ENCODE measurements around the gene STRIP2. TPM values are rescaled to one million over a fixed set of nuclear protein-coding genes. Genes with fewer than 3 reads are reported as not detected.

STRIP2 gene
- total RNA-seq, 2 donors from 2014 or later = 11.7 to 15.8 TPM

DNA sequence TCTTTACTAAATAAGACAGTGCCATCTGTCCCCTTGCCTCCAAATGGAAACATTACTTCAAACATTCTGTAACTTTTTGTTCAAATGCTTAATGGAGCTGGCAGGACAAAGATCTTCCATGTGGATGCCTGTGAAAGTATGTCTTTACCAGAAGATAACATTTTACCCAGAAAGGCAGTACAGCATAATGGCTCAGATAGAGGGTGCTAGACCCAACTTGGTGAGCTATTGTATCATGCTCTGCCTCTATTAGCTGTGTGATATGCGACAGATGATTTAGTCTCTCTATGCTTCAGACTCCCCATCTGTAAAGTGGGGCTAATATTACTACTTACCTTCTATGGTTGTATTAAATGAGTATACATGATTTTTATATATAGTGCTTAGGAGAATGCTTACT, 59.3 kb downstream of the STRIP2 start:
- Histone ChIP-seq H3K4me1 (ENCODE audit: control insufficient read depth, insufficient read depth, low read length) (no peaks in the 10 kb centered on the region), H3K4me3 (ENCODE audit: low read length) (no peak overlapping the region), H3K36me3 (ENCODE audit: control insufficient read depth, insufficient read depth, low read length) (no peaks in the 10 kb centered on the region), H3K9ac (ENCODE audit: extremely low read depth, low read length, poor library complexity, severe bottlenecking) (no peak overlapping the region), H3K27me3 (ENCODE audit: control insufficient read depth, insufficient read depth, low read length, poor library complexity, severe bottlenecking) (no peaks in the 10 kb centered on the region), H3K27ac (ENCODE audit: low read depth, low read length) (no peak overlapping the region), H3K9me3 (ENCODE audit: control insufficient read depth, low read length) (no peaks in the 10 kb centered on the region)
- WGBS, 2 experiments (ENCODE audit: insufficient coverage in 1 of 2, insufficient read length in 1 of 2) = 92% methylated on average over 1 of the region's 1 CpG; no CpG with 5 or more reads in 1 of the 2 experiments
- H3K4me1 Mint-ChIP-seq = peaks cover 4% of the 10 kb centered on the region
- peaks cover 2% of the 10 kb centered on the region for H3K27me3 Mint-ChIP-seq (ENCODE audit: insufficient read depth)
- H3K27ac Mint-ChIP-seq = no peak overlapping the region
- TF ChIP-seq, protein P1, sequence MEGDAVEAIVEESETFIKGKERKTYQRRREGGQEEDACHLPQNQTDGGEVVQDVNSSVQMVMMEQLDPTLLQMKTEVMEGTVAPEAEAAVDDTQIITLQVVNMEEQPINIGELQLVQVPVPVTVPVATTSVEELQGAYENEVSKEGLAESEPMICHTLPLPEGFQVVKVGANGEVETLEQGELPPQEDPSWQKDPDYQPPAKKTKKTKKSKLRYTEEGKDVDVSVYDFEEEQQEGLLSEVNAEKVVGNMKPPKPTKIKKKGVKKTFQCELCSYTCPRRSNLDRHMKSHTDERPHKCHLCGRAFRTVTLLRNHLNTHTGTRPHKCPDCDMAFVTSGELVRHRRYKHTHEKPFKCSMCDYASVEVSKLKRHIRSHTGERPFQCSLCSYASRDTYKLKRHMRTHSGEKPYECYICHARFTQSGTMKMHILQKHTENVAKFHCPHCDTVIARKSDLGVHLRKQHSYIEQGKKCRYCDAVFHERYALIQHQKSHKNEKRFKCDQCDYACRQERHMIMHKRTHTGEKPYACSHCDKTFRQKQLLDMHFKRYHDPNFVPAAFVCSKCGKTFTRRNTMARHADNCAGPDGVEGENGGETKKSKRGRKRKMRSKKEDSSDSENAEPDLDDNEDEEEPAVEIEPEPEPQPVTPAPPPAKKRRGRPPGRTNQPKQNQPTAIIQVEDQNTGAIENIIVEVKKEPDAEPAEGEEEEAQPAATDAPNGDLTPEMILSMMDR (conservative IDR thresholded peaks at IDR 0.05) = peak; percentile 58
- H3K4me3 Mint-ChIP-seq = no peak overlapping the region
- DNase-seq = no peak
- H3K36me3 Mint-ChIP-seq (ENCODE audit: low read depth) = peaks cover 3% of the 10 kb centered on the region
- H3K9me3 Mint-ChIP-seq = no peaks in the 10 kb centered on the region

DNA sequence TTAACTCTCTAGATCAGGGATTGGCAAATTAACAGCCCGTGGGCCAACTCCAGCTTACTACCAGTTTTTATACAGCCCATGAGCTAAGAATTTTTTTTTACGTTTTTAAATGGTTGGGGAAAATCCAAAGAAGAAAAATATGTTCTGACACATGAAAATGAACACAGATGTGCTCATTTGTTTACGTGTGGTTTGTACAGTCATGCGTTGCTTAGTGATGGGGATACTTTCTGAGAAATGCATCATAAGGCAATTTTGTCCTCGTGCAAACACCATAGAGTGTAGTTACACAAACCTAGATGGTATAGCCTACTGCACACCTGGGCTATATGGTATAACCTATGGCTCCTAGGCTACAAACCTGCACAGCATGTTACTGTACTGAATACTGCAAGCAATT, 59.8 kb downstream of the STRIP2 start:
- WGBS, 2 experiments (ENCODE audit: insufficient coverage in 1 of 2, insufficient read length in 1 of 2) = 90 to 100% methylated on average over 4 to 5 of the region's 5 CpGs
- Mint-ChIP-seq H3K36me3 (ENCODE audit: low read depth) (no peaks in the 10 kb centered on the region), H3K4me1 (peaks cover 4% of the 10 kb centered on the region), H3K27ac (no peak overlapping the region), H3K4me3 (no peak overlapping the region), H3K9me3 (no peaks in the 10 kb centered on the region), H3K27me3 (ENCODE audit: insufficient read depth) (peaks cover 2% of the 10 kb centered on the region)
- H3K27me3 ChIP-seq (ENCODE audit: control insufficient read depth, insufficient read depth, low read length, poor library complexity, severe bottlenecking) = no peaks in the 10 kb centered on the region
- no peak for DNase-seq
- TF ChIP-seq, protein P1 (conservative IDR thresholded peaks at IDR 0.05) = no peak
- no peak overlapping the region for H3K27ac ChIP-seq (ENCODE audit: low read depth, low read length)
- H3K4me3 ChIP-seq (ENCODE audit: low read length) = no peak overlapping the region
- no peaks in the 10 kb centered on the region for H3K9me3 ChIP-seq (ENCODE audit: control insufficient read depth, low read length)
- no peaks in the 10 kb centered on the region for H3K4me1 ChIP-seq (ENCODE audit: control insufficient read depth, insufficient read depth, low read length)
- H3K9ac ChIP-seq (ENCODE audit: extremely low read depth, low read length, poor library complexity, severe bottlenecking) = no peak overlapping the region
- no peaks in the 10 kb centered on the region for H3K36me3 ChIP-seq (ENCODE audit: control insufficient read depth, insufficient read depth, low read length)

DNA sequence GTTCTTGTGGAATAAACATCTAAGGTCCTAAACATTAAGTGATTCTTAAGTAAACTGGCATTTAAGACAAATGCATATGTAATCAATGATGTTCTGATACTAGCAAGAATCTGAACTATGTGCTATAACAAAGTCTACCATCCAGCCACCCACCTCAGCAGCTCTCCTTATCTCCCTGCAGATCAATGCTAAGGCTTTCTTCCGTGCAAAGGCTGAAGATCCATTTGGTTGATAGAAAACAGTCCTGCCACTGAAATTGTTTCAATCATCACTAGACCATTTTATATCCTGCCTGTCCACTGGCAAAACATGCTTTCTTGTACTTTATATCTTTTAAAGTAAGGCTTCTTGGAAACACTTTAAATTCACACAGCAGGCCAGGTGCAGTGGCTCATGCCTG, 61.8 kb downstream of the STRIP2 start:
- TF ChIP-seq, protein P1 (conservative IDR thresholded peaks at IDR 0.05) = no peak
- Histone ChIP-seq H3K4me3 (ENCODE audit: low read length) (no peak overlapping the region), H3K27me3 (ENCODE audit: control insufficient read depth, insufficient read depth, low read length, poor library complexity, severe bottlenecking) (peaks cover 3% of the 10 kb centered on the region), H3K27ac (ENCODE audit: low read depth, low read length) (no peak overlapping the region), H3K9ac (ENCODE audit: extremely low read depth, low read length, poor library complexity, severe bottlenecking) (no peak overlapping the region), H3K4me1 (ENCODE audit: control insufficient read depth, insufficient read depth, low read length) (no peaks in the 10 kb centered on the region), H3K9me3 (ENCODE audit: control insufficient read depth, low read length) (no peaks in the 10 kb centered on the region), H3K36me3 (ENCODE audit: control insufficient read depth, insufficient read depth, low read length) (no peaks in the 10 kb centered on the region)
- WGBS, 2 experiments (ENCODE audit: insufficient coverage in 1 of 2, insufficient read length in 1 of 2) = 60 to 89% methylated on average over 1 of the region's 1 CpG
- Mint-ChIP-seq H3K4me3 (no peak overlapping the region), H3K9me3 (no peaks in the 10 kb centered on the region), H3K36me3 (ENCODE audit: low read depth) (no peaks in the 10 kb centered on the region), H3K27me3 (ENCODE audit: insufficient read depth) (peaks cover 8% of the 10 kb centered on the region), H3K4me1 (peaks cover 4% of the 10 kb centered on the region), H3K27ac (no peak overlapping the region)
- DNase-seq = peak; percentile 35

Measured in endodermal cell (in vitro differentiated cells).